ENCODE measurements around the gene PSMD8. TPM values are rescaled to one million over a fixed set of nuclear protein-coding genes. Genes with fewer than 3 reads are reported as not detected.
"Not testable (repeated sequence)": the region's sequence is repeated elsewhere in the genome, so short reads cannot be mapped to it uniquely, and the experiment has no call there.

PSMD8 gene
- total RNA-seq, 2 experiments from 2014 or later: 173 to 187 TPM

GRCh38 chr19:38362076-38362945 lies 12.1 kb upstream of the PSMD8 start:
- ChIA-PET CTCF (interaction anchor here (1.3 to 1.9 kb wide), 3 partner anchors 12 to 40 kb away, joined by 5 to 8 read pairs (median 8); partner anchors contain the start of genes CATSPERG, FAM98C and PSMD8), POLR2A (interaction anchor here (1.2 to 3.1 kb wide), 3 partner anchors 11 to 26 kb away, joined by 3 to 15 read pairs (median 3); partner anchors contain the start of genes CATSPERG and PSMD8)
- DNase-seq: peak; percentile 93
- Mint-ChIP-seq H3K4me1 (ENCODE audit: low read depth) (peaks cover 18% of the 10 kb centered on the region), H3K4me3 (peak overlapping the region; percentile 86), H3K27ac (peak overlapping the region; percentile 74), H3K27me3 (ENCODE audit: low read depth) (peaks cover 28% of the 10 kb centered on the region), H3K36me3 (ENCODE audit: low read depth) (no peaks in the 10 kb centered on the region), H3K9me3 (ENCODE audit: insufficient read depth) (no peaks in the 10 kb centered on the region)
- peak; percentile 74 for ATAC-seq

DNA sequence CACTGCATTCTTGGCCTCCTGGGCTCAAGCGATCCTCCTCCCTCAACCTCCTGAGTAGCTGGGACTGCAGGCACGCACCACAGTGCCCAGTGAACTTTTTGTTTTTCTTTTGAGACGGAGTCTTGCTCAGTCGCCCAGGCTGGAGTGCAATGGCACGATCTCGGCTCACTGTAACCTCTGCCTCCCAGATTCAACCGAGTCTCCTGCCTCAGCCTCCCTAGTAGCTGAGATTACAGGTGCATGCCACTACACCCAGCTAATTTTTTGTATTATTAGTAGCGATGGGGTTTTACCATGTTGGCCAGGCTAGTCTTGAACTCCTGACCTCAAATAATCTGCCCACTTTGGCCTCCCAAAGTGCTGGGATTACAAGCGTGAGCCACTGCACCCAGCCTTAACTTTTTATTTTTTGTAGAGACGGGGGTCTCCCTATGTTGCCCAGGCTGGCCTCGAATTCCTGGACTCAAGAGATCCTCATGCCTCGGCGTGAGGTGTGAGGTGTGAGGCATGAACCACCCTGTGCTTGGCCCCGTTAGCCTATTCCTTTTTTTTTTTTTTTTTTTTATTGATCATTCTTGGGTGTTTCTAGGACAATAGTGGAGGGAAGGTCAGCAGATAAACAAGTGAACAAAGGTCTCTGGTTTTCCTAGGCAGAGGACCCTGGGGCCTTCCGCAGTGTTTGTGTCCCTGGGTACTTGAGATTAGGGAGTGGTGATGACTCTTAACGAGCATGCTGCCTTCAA lies 11.3 kb upstream of the PSMD8 start:
- ChIA-PET CTCF (interaction anchor here (1.3 to 1.9 kb wide), 2 partner anchors 11 to 27 kb away, joined by 8 read pairs; partner anchors contain the start of genes CATSPERG and PSMD8), POLR2A (interaction anchor here (1.2 kb wide), 1 partner anchor 27 kb away, joined by 3 read pairs; the partner anchor contains the start of gene CATSPERG)
- DNase-seq; H3K9me3 Mint-ChIP-seq (ENCODE audit: insufficient read depth); ATAC-seq; H3K36me3 Mint-ChIP-seq (ENCODE audit: low read depth); H3K27ac Mint-ChIP-seq: not testable (repeated sequence)
- peaks cover 28% of the 10 kb centered on the region for H3K27me3 Mint-ChIP-seq (ENCODE audit: low read depth)
- peak overlapping the region; percentile 42 for H3K4me3 Mint-ChIP-seq
- peaks cover 18% of the 10 kb centered on the region for H3K4me1 Mint-ChIP-seq (ENCODE audit: low read depth)

DNA sequence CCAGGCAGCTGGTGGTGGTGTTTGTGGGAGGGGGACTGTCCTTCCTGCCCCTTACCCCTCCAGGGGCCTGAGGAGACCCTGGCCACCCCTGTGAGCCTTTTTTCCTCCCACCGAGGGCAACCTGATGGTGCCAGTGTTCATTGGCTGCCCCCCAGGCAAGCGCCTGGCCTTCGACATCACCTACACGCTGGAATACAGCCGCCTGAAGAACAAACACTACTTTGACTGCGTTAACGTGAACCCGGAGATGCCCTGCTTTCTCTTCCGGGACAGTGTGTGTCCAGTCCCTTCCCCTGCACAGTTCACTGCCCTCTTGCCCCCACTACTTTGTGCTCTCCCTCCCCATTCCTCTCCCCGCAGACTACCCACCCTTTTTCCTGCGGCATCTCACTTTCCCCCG lies 7.3 kb upstream of the PSMD8 start:
- Mint-ChIP-seq H3K27me3 (ENCODE audit: low read depth) (peaks cover 6% of the 10 kb centered on the region), H3K9me3 (ENCODE audit: insufficient read depth) (no peaks in the 10 kb centered on the region), H3K4me3 (no peak overlapping the region), H3K36me3 (ENCODE audit: low read depth) (no peaks in the 10 kb centered on the region), H3K27ac (no peak overlapping the region), H3K4me1 (ENCODE audit: low read depth) (peaks cover 5% of the 10 kb centered on the region)
- no peak for ATAC-seq
- CTCF ChIA-PET: no interaction called here
- POLR2A ChIA-PET: no interaction called here
- DNase-seq: no peak

DNA sequence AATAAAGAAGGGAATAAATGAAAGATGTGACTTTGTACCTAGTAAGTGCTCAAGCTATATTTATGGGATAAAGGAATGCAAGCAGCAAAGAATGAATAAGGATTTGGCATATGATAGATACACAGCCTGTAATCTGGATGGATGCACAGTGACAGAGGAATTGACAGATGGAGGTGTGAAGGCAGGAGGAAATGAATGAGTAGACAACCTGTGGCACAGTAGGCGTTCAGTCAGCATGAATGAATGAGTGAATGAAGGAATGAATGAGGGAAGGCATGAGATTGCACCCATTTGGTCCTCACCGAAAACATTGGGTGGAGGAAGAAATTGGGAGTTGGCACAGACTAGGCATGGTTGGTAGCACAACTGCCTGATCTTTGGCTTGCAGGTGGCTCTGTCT lies 4.8 kb upstream of the PSMD8 start:
- peaks cover under 1% of the 10 kb centered on the region for H3K36me3 Mint-ChIP-seq (ENCODE audit: low read depth)
- no peaks in the 10 kb centered on the region for H3K9me3 Mint-ChIP-seq (ENCODE audit: insufficient read depth)
- ChIA-PET POLR2A (no interaction called here), CTCF (interaction anchor here (1.9 kb wide), 1 partner anchor 125 kb away, joined by 5 read pairs; no protein-coding TSS in a partner anchor)
- H3K4me3 Mint-ChIP-seq: no peak overlapping the region
- ATAC-seq (no peak), DNase-seq (no peak)
- no peak overlapping the region for H3K27ac Mint-ChIP-seq
- no peaks in the 10 kb centered on the region for H3K4me1 Mint-ChIP-seq (ENCODE audit: low read depth)
- H3K27me3 Mint-ChIP-seq (ENCODE audit: low read depth): peaks cover 6% of the 10 kb centered on the region

DNA sequence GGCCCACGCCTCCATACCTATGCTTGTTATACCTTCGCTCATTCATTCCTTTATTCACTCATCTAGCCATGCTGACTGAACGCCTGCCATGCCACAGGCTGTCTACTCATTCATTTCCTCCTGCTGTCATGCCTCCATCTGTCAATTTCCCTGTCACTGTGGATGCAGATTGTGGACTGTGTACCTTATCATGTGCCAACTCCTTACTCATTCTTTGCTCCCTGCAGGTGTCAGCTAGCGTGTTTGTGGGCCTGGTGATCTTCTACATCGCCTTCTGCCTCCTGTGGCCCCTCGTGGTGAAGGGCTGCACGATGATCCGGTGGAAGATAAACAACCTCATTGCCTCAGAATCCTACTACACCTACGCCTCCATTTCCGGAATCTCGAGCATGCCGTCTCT lies 4.1 kb upstream of the PSMD8 start:
- H3K27ac Mint-ChIP-seq: no peak overlapping the region
- no peak for ATAC-seq
- peaks cover 7% of the 10 kb centered on the region for H3K36me3 Mint-ChIP-seq (ENCODE audit: low read depth)
- H3K4me3 Mint-ChIP-seq: no peak overlapping the region
- H3K9me3 Mint-ChIP-seq (ENCODE audit: insufficient read depth): no peaks in the 10 kb centered on the region
- ChIA-PET POLR2A (interaction anchor here (0.6 kb wide), 1 partner anchor 84 kb away, joined by 3 read pairs; no protein-coding TSS in a partner anchor), CTCF (interaction anchor here (0.7 to 1.9 kb wide), 2 partner anchors 126 to 560 kb away, joined by 3 to 5 read pairs; partner anchors contain the start of genes MRPS12 and SARS2)
- peaks cover 6% of the 10 kb centered on the region for H3K27me3 Mint-ChIP-seq (ENCODE audit: low read depth)
- H3K4me1 Mint-ChIP-seq (ENCODE audit: low read depth): peaks cover 5% of the 10 kb centered on the region
- no peak for DNase-seq

DNA sequence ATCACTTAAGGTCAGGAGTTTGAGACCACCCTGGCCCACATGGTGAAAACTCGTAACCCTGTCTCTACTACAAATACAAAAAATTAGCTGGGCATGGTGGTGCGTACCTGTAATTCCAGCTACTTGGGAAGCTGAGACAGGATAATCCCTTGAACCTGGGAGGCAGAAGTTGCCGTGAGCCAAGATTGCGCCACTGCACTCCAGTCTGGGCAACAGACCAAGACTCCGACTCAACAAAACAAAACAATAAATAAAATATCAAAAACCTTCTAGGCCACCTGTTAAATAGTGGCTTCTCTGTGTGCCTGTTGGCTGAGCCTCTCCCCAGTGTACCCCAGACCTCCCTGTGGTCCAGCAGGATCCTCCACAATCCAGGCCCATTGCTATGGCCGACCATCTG lies 3.3 kb upstream of the PSMD8 start:
- ChIA-PET POLR2A (no interaction called here), CTCF (interaction anchor here (0.7 kb wide), 1 partner anchor 559 kb away, joined by 3 read pairs; the partner anchor contains the start of genes MRPS12 and SARS2)
- no peak overlapping the region for H3K27ac Mint-ChIP-seq
- ATAC-seq (no peak), DNase-seq (no peak)
- H3K36me3 Mint-ChIP-seq (ENCODE audit: low read depth): peaks cover 8% of the 10 kb centered on the region
- no peak overlapping the region for H3K4me3 Mint-ChIP-seq
- H3K27me3 Mint-ChIP-seq (ENCODE audit: low read depth): peaks cover 6% of the 10 kb centered on the region
- peaks cover 13% of the 10 kb centered on the region for H3K4me1 Mint-ChIP-seq (ENCODE audit: low read depth)
- H3K9me3 Mint-ChIP-seq (ENCODE audit: insufficient read depth): no peaks in the 10 kb centered on the region

- peaks cover 16% of the 10 kb centered on the region for H3K36me3 Mint-ChIP-seq (ENCODE audit: low read depth)
- ChIA-PET CTCF (interaction anchor here (0.7 to 1.7 kb wide), 20 partner anchors 11 to 556 kb away, joined by 3 to 32 read pairs (median 6); partner anchors contain the start of genes CATSPERG, EIF3K, FAM98C and GGN), POLR2A (interaction anchor here (0.7 to 2.3 kb wide), 12 partner anchors 12 to 556 kb away, joined by 3 to 19 read pairs (median 6); partner anchors contain the start of genes CATSPERG, FAM98C, GGN and MRPS12)
- peaks cover 6% of the 10 kb centered on the region for H3K27me3 Mint-ChIP-seq (ENCODE audit: low read depth)
- no peaks in the 10 kb centered on the region for H3K9me3 Mint-ChIP-seq (ENCODE audit: insufficient read depth)
- DNase-seq: no peak
- no peak for ATAC-seq
- peak overlapping the region; percentile 99 for H3K27ac Mint-ChIP-seq
- H3K4me3 Mint-ChIP-seq: peak overlapping the region; percentile 100
- peaks cover 22% of the 10 kb centered on the region for H3K4me1 Mint-ChIP-seq (ENCODE audit: low read depth)
These were observed 452 bp upstream of the PSMD8 start for GRCh38 chr19:38373907-38374331.

DNA sequence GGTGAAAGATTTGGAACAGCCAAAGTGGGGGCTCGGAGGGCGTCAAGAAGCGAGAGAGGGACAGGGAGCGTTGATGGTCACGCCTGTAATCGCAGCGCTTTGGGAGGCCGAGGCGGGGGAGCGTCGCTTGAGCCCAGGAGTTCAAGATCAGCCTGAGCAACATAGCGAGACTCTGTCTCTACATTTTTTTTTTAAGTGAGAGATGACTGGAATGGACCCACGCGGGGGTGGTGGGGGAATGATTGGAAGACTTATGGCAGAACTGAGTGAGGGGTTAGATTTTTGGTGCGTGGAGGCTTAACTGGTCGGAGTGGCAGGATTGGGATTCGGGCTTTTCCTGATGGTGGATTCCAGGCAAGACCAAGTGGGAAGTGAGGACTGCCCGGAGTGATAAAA lies 725 bp downstream of the PSMD8 start:
- H3K27ac Mint-ChIP-seq: peak overlapping the region; percentile 99
- ATAC-seq: no peak
- H3K4me3 Mint-ChIP-seq: peak overlapping the region; percentile 100
- H3K27me3 Mint-ChIP-seq (ENCODE audit: low read depth): peaks cover 3% of the 10 kb centered on the region
- ChIA-PET POLR2A (interaction anchor here (1.2 to 2.3 kb wide), 10 partner anchors 9 to 555 kb away, joined by 3 to 19 read pairs (median 6); partner anchors contain the start of genes CATSPERG, FAM98C, GGN and MRPS12), CTCF (interaction anchor here (1.3 to 1.7 kb wide), 5 partner anchors 9 to 259 kb away, joined by 4 to 32 read pairs (median 6); partner anchors contain the start of genes CATSPERG and FAM98C)
- peaks cover 21% of the 10 kb centered on the region for H3K36me3 Mint-ChIP-seq (ENCODE audit: low read depth)
- H3K9me3 Mint-ChIP-seq (ENCODE audit: insufficient read depth): no peaks in the 10 kb centered on the region
- DNase-seq: no peak
- H3K4me1 Mint-ChIP-seq (ENCODE audit: low read depth): peaks cover 22% of the 10 kb centered on the region

DNA sequence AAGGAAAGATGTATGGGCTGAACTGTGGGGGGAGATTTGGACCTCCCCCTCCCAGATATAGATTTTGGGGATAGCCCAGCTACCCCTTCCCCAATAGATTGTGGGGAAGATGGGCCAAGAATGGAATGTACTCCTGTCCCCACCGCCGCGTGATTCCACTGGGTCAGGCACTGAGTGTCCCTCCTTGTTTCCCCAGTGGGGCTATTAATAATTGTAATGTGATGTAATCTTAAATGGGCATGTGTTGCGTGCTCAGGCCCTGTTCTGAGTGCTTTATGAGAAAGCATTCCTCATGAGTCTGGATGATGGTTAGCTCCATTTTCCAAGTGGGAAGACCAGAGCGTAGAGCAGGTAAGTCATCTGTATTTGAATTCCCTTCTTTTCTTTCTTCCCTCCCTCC lies 1.4 kb downstream of the PSMD8 start:
- POLR2A ChIA-PET: interaction anchor here (0.6 to 2.3 kb wide), 4 partner anchors 9 to 40 kb away, joined by 3 to 15 read pairs (median 9); partner anchors contain the start of genes CATSPERG, GGN and SPRED3

DNA sequence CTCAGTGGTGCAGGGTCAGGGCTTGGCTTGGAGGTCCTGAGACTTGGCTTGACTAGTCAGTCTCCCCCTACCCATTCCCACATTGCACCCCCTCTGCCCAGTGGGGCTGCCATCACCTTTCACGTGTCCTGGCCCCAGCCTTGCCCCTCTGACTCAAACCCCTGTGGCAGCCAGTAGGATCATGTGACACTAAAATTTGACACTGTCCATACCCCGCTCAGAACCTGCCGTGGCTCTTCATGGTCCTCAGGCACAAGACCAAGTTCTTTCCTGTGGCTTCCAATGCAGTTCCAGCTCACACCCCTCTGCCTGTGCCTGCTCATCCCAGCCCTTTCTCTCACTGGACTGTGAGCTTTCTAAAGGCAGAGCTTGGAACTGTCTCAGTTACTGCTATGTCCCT lies 2.2 kb downstream of the PSMD8 start:
- CTCF ChIA-PET: interaction anchor here (0.9 to 1.4 kb wide), 5 partner anchors 17 to 142 kb away, joined by 3 to 6 read pairs (median 4); partner anchors contain the start of genes CATSPERG and FAM98C
- ATAC-seq: no peak
- Mint-ChIP-seq H3K9me3 (ENCODE audit: insufficient read depth) (no peaks in the 10 kb centered on the region), H3K27ac (no peak overlapping the region), H3K36me3 (ENCODE audit: low read depth) (peaks cover 27% of the 10 kb centered on the region), H3K4me1 (ENCODE audit: low read depth) (peaks cover 22% of the 10 kb centered on the region), H3K4me3 (peak overlapping the region; percentile 100), H3K27me3 (ENCODE audit: low read depth) (no peaks in the 10 kb centered on the region)
- DNase-seq: no peak
- POLR2A ChIA-PET: no interaction called here

More for the DNA sequence above, 1.4 kb downstream of the PSMD8 start:
- Mint-ChIP-seq H3K27me3 (ENCODE audit: low read depth) (no peaks in the 10 kb centered on the region), H3K4me1 (ENCODE audit: low read depth) (peaks cover 22% of the 10 kb centered on the region), H3K27ac (peak overlapping the region; percentile 99), H3K4me3 (peak overlapping the region; percentile 100), H3K36me3 (ENCODE audit: low read depth) (peaks cover 21% of the 10 kb centered on the region), H3K9me3 (ENCODE audit: insufficient read depth) (no peaks in the 10 kb centered on the region)
- ATAC-seq: no peak
- CTCF ChIA-PET: interaction anchor here (0.9 to 1.4 kb wide), 6 partner anchors 9 to 141 kb away, joined by 3 to 6 read pairs (median 4); partner anchors contain the start of genes CATSPERG and FAM98C
- no peak for DNase-seq

GRCh38 chr19:38377052-38377451 lies 2.7 kb downstream of the PSMD8 start:
- peaks cover 22% of the 10 kb centered on the region for H3K4me1 Mint-ChIP-seq (ENCODE audit: low read depth)
- ATAC-seq (no peak), DNase-seq (no peak)
- no peaks in the 10 kb centered on the region for H3K27me3 Mint-ChIP-seq (ENCODE audit: low read depth)
- no peak overlapping the region for H3K4me3 Mint-ChIP-seq
- POLR2A ChIA-PET: interaction anchor here (1.6 kb wide), 1 partner anchor 18 kb away, joined by 6 read pairs; no protein-coding TSS in a partner anchor
- peaks cover 32% of the 10 kb centered on the region for H3K36me3 Mint-ChIP-seq (ENCODE audit: low read depth)
- CTCF ChIA-PET: no interaction called here
- no peaks in the 10 kb centered on the region for H3K9me3 Mint-ChIP-seq (ENCODE audit: insufficient read depth)
- H3K27ac Mint-ChIP-seq: no peak overlapping the region
